ENCODE results near the gene TMEM258. TPM values are rescaled to one million over a fixed set of nuclear protein-coding genes. Genes with fewer than 3 reads are reported as not detected.

TMEM258 gene
- total RNA-seq, 1 donor from 2014 or later: 71.4 TPM

GRCh38 chr11:61833926-61834277 lies 41.5 kb upstream of the TMEM258 start:
- Histone ChIP-seq H4K20me1 (ENCODE audit: low read depth) (peaks cover 100% of the 10 kb centered on the region), H3K36me3 (no peaks in the 10 kb centered on the region), H3K9ac (no peak overlapping the region), H3K9me3 (ENCODE audit: low read depth) (no peaks in the 10 kb centered on the region), H3K4me3 (no peak overlapping the region), H3F3A (ENCODE audit: low read depth) (peaks cover 19% of the 10 kb centered on the region), H3K4me1 (peaks cover 35% of the 10 kb centered on the region), H3K4me2 (peak overlapping the region; percentile 19), H2AFZ (replicated peaks) (no peak overlapping the region), H3K27me3 (no peaks in the 10 kb centered on the region), H3K27ac (peak overlapping the region; percentile 55), H3K79me2 (ENCODE audit: low read depth) (peaks cover 98% of the 10 kb centered on the region)
- Mint-ChIP-seq H3K9me3 (no peaks in the 10 kb centered on the region), H3K27ac (peak overlapping the region; percentile 93), H3K4me3 (peak overlapping the region; percentile 76), H3K36me3 (peaks cover 28% of the 10 kb centered on the region), H3K4me1 (peaks cover 56% of the 10 kb centered on the region), H3K27me3 (ENCODE audit: insufficient read depth, low read depth) (no peaks in the 10 kb centered on the region)
- DNase-seq (ENCODE audit: low spot score): no peak
- TF ChIP-seq EZH2phosphoT487 (IDR thresholded peaks at IDR 0.05) (no peak), EZH2 (IDR thresholded peaks at IDR 0.05) (no peak), CTCF (IDR thresholded peaks at IDR 0.05) (no peak)

- H3K4me3 Mint-ChIP-seq: peak overlapping the region; percentile 76
- no peaks in the 10 kb centered on the region for H3K27me3 ChIP-seq
- peak overlapping the region; percentile 5 for H3K4me2 ChIP-seq
- no peaks in the 10 kb centered on the region for H3K36me3 ChIP-seq
- peaks cover 23% of the 10 kb centered on the region for H3K36me3 Mint-ChIP-seq
- no peak for TF ChIP-seq CTCF (IDR thresholded peaks at IDR 0.05)
- H3K9me3 Mint-ChIP-seq: no peaks in the 10 kb centered on the region
- H3K4me1 Mint-ChIP-seq: peaks cover 56% of the 10 kb centered on the region
- H3K9me3 ChIP-seq (ENCODE audit: low read depth): no peaks in the 10 kb centered on the region
- H3K4me3 ChIP-seq: no peak overlapping the region
- DNase-seq (ENCODE audit: low spot score): no peak
- H3K27ac ChIP-seq: no peak overlapping the region
- H3K79me2 ChIP-seq (ENCODE audit: low read depth): peaks cover 100% of the 10 kb centered on the region
- no peak overlapping the region for H2AFZ ChIP-seq (replicated peaks)
- peaks cover 2% of the 10 kb centered on the region for H3K27me3 Mint-ChIP-seq (ENCODE audit: insufficient read depth, low read depth)
- peaks cover 35% of the 10 kb centered on the region for H3K4me1 ChIP-seq
- H3K27ac Mint-ChIP-seq: no peak overlapping the region
- H3F3A ChIP-seq (ENCODE audit: low read depth): peaks cover 23% of the 10 kb centered on the region
- H3K9ac ChIP-seq: no peak overlapping the region
- H4K20me1 ChIP-seq (ENCODE audit: low read depth): peaks cover 96% of the 10 kb centered on the region
These were observed 41.1 kb upstream of the TMEM258 start for GRCh38 chr11:61833471-61833870.

- Mint-ChIP-seq H3K9me3 (no peaks in the 10 kb centered on the region), H3K4me1 (peaks cover 56% of the 10 kb centered on the region), H3K36me3 (peaks cover 23% of the 10 kb centered on the region), H3K27me3 (ENCODE audit: insufficient read depth, low read depth) (peaks cover 3% of the 10 kb centered on the region), H3K27ac (no peak overlapping the region), H3K4me3 (peak overlapping the region; percentile 76)
- H4K20me1 ChIP-seq (ENCODE audit: low read depth): peaks cover 89% of the 10 kb centered on the region
- H3K4me3 ChIP-seq: no peak overlapping the region
- peaks cover 97% of the 10 kb centered on the region for H3K79me2 ChIP-seq (ENCODE audit: low read depth)
- TF ChIP-seq EZH2phosphoT487 (IDR thresholded peaks at IDR 0.05) (no peak), EZH2 (IDR thresholded peaks at IDR 0.05) (no peak), CTCF (IDR thresholded peaks at IDR 0.05) (no peak)
- peaks cover 30% of the 10 kb centered on the region for H3F3A ChIP-seq (ENCODE audit: low read depth)
- no peak overlapping the region for H3K27ac ChIP-seq
- no peaks in the 10 kb centered on the region for H3K27me3 ChIP-seq
- DNase-seq (ENCODE audit: low spot score): no peak
- no peak overlapping the region for H2AFZ ChIP-seq (replicated peaks)
- H3K9ac ChIP-seq: no peak overlapping the region
- peak overlapping the region; percentile 95 for H3K4me2 ChIP-seq
- no peaks in the 10 kb centered on the region for H3K36me3 ChIP-seq
- no peaks in the 10 kb centered on the region for H3K9me3 ChIP-seq (ENCODE audit: low read depth)
- H3K4me1 ChIP-seq: peaks cover 35% of the 10 kb centered on the region
These were observed 40.4 kb upstream of the TMEM258 start for GRCh38 chr11:61832754-61833153.

Measured in neural progenitor cell (in vitro differentiated cells).